Trophoblast cell (in vitro differentiated cells and primary cell): ENCODE data around the gene SSC5D.

ENCODE experiments used
- DNase-seq, 2 donors: peaks; one replicate each; pipeline ENCODE4 v3.0.0-alpha.2; 2016
- H2AFZ ChIP-seq: 2 replicates; pipeline ENCODE4 v1.6.1; 2013; ENCODE audit warnings: low read length, moderate library complexity, mild to moderate bottlenecking; ENCODE audit not compliant: insufficient read depth, poor library complexity
- H2AK5ac ChIP-seq: 2 replicates; pipeline ENCODE4 v1.6.1; 2013; ENCODE audit warnings: mild to moderate bottlenecking, low read length
- H2BK120ac ChIP-seq: 2 replicates; pipeline ENCODE4 v1.6.1; 2013; ENCODE audit warnings: low read length, mild to moderate bottlenecking, moderate library complexity; ENCODE audit not compliant: insufficient read depth, poor library complexity
- H2BK12ac ChIP-seq: 2 replicates; pipeline ENCODE4 v1.6.1; 2013; ENCODE audit warnings: mild to moderate bottlenecking, low read length, moderate library complexity
- H2BK5ac ChIP-seq: 2 replicates; pipeline ENCODE4 v1.6.1; 2013; ENCODE audit warnings: low read length, low read depth, moderate library complexity, mild to moderate bottlenecking; ENCODE audit not compliant: poor library complexity
- H3K14ac ChIP-seq: 2 replicates; pipeline ENCODE4 v1.6.1; 2013; ENCODE audit warnings: mild to moderate bottlenecking, low read length
- H3K18ac ChIP-seq: 2 replicates; pipeline ENCODE4 v1.6.1; 2013; ENCODE audit warnings: mild to moderate bottlenecking, low read length
- H3K23ac ChIP-seq: 2 replicates; pipeline ENCODE4 v1.6.1; 2013; ENCODE audit warnings: low read length
- H3K27ac ChIP-seq: 2 replicates; pipeline ENCODE4 v1.5.1; 2013; ENCODE audit warnings: low read depth, mild to moderate bottlenecking, inconsistent platforms, low read length, moderate library complexity
- H3K27me3 ChIP-seq: 2 replicates; pipeline ENCODE4 v1.6.1; 2013; ENCODE audit warnings: inconsistent platforms, mild to moderate bottlenecking, low read length, moderate library complexity; ENCODE audit not compliant: insufficient read depth
- H3K36me3 ChIP-seq, 2 experiments: 1 replicate in 1 of 2; 2 replicates in 1 of 2; pipeline ENCODE4 v1.6.1; 2013; ENCODE audit warnings: low read length in 2 of 2, mild to moderate bottlenecking in 2 of 2, moderate library complexity in 1 of 2; ENCODE audit not compliant: insufficient read depth in 2 of 2, control insufficient read depth in 1 of 2
- H3K4ac ChIP-seq: 2 replicates; pipeline ENCODE4 v1.6.1; 2013; ENCODE audit warnings: low read depth, mild to moderate bottlenecking, low read length, moderate library complexity
- H3K4me1 ChIP-seq, 2 experiments: 1 replicate in 1 of 2; 2 replicates in 1 of 2; pipeline ENCODE4 v1.6.1; 2013; ENCODE audit warnings: low read length in 2 of 2, mild to moderate bottlenecking in 2 of 2, moderate library complexity in 1 of 2; ENCODE audit not compliant: insufficient read depth in 2 of 2, control insufficient read depth in 1 of 2
- H3K4me2 ChIP-seq: 2 replicates; pipeline ENCODE4 v1.6.1; 2013; ENCODE audit warnings: inconsistent platforms, mild to moderate bottlenecking, low read length, moderate library complexity
- H3K4me3 ChIP-seq: 2 replicates; pipeline ENCODE4 v1.5.1; 2013; ENCODE audit warnings: mild to moderate bottlenecking, low read depth, low read length, inconsistent platforms
- H3K79me1 ChIP-seq: one replicate; pipeline ENCODE4 v1.6.1; 2013; ENCODE audit warnings: low read length
- H3K79me2 ChIP-seq: 2 replicates; pipeline ENCODE4 v1.6.1; 2013; ENCODE audit warnings: low read length, mild to moderate bottlenecking; ENCODE audit not compliant: control insufficient read depth, insufficient read depth, poor library complexity
- H3K9ac ChIP-seq: 2 replicates; pipeline ENCODE4 v1.6.1; 2013; ENCODE audit warnings: mild to moderate bottlenecking, low read length
- H3K9me3 ChIP-seq: 2 replicates; pipeline ENCODE4 v1.6.1; 2013; ENCODE audit warnings: low read depth, mild to moderate bottlenecking, control low read depth, inconsistent platforms, low read length; ENCODE audit not compliant: insufficient read depth
- H4K12ac ChIP-seq: 2 replicates; pipeline ENCODE4 v1.6.1; 2013; ENCODE audit warnings: low read depth, mild to moderate bottlenecking, low read length, moderate library complexity
- H4K8ac ChIP-seq: 2 replicates; pipeline ENCODE4 v1.6.1; 2013; ENCODE audit warnings: low read depth, mild to moderate bottlenecking, low read length, moderate library complexity
- H4K91ac ChIP-seq: one replicate; pipeline ENCODE4 v1.6.1; 2013; ENCODE audit warnings: low read depth, mild to moderate bottlenecking, low read length, moderate library complexity
- WGBS: extraction: QIAGEN DNeasy Blood & Tissue Kit; methylation state at CpG from one replicate; pipeline ENCODE4 v1.1.7; 2013; ENCODE audit warnings: missing lambda C conversion rate; ENCODE audit not compliant: insufficient read length, insufficient coverage; ENCODE audit errors: extremely low coverage; 5-methylcytosine and 5-hydroxymethylcytosine counted together

SSC5D gene

DNA sequence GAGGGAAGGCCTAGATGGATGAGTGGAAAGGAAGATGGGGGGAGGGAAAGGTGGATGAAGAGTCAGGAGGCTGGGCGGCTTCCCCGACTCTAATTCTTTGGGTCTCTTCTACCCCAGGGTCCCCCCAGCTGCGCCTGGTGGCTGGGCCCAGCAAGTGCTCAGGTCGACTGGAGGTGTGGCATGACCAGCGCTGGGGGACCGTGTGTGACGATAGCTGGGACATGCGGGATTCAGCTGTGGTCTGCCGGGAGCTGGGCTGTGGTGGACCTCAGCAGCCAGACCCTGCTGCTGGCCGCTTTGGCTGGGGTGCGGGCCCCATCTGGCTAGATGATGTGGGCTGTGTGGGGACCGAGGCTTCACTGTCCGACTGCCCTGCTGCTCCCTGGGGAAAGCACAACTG is 9.5 kb downstream of the SSC5D start:
- H3K4me1 ChIP-seq = peaks cover 11 to 12% of the 10 kb centered on the region in 2 experiments
- no peak overlapping the region for H2AK5ac ChIP-seq
- H4K91ac ChIP-seq = no peak overlapping the region
- H4K8ac ChIP-seq = no peak overlapping the region
- H3K9ac ChIP-seq = no peak overlapping the region
- no peak overlapping the region for H3K14ac ChIP-seq
- no peak overlapping the region for H2BK5ac ChIP-seq
- DNase-seq = no peak
- no peak overlapping the region for H3K4me2 ChIP-seq
- peaks cover 25 to 34% of the 10 kb centered on the region in 2 experiments for H3K36me3 ChIP-seq
- H3K27me3 ChIP-seq = no peaks in the 10 kb centered on the region
- H3K18ac ChIP-seq = no peak overlapping the region
- no peaks in the 10 kb centered on the region for H3K9me3 ChIP-seq
- no peak overlapping the region for H3K4me3 ChIP-seq
- no peak overlapping the region for H2BK12ac ChIP-seq
- H2AFZ ChIP-seq = no peak overlapping the region
- no peak overlapping the region for H2BK120ac ChIP-seq
- no peak overlapping the region for H4K12ac ChIP-seq
- WGBS = no CpG with 5 or more reads among the region's 13 CpGs
- H3K23ac ChIP-seq = no peak overlapping the region
- no peaks in the 10 kb centered on the region for H3K79me1 ChIP-seq
- H3K79me2 ChIP-seq = no peaks in the 10 kb centered on the region
- H3K27ac ChIP-seq = no peak overlapping the region
- no peak overlapping the region for H3K4ac ChIP-seq

DNA sequence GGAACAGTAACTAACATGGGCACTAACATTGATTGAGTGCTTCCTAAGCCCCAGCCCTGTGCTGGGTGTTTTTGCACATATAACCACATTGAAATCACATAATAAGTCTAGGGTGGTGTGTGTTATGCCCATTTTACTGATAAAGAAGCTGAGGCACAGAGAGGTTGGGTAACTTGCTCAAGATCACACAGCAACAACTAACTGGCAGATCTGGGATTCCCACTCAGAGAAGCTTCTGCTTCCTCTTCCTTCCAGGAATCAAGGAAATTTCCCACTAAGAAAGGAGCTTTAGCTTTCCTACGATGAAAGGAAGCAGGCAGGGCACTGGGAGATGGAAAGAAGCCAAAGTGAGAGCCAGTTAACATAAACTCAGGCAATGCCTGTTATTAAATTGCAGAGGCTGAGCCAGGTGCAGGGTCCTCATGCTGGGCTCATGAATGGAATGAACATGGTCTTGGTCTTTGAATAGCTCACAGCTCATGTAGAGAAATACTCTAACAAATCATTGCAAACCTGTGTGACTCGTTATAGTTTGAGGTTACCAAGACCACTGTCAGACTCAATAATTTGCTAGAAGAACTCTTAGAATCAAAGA is 10.1 kb downstream of the SSC5D start:
- Histone ChIP-seq H2BK5ac (no peak overlapping the region), H2AK5ac (no peak overlapping the region), H4K91ac (no peak overlapping the region), H3K4me1 (peaks cover 7 to 8% of the 10 kb centered on the region in 2 experiments), H3K4me2 (no peak overlapping the region), H3K4ac (no peak overlapping the region), H2AFZ (no peak overlapping the region), H2BK120ac (no peak overlapping the region), H2BK12ac (no peak overlapping the region), H3K27me3 (no peaks in the 10 kb centered on the region), H3K4me3 (no peak overlapping the region), H3K23ac (no peak overlapping the region), H3K9ac (no peak overlapping the region), H3K79me1 (no peaks in the 10 kb centered on the region), H3K18ac (no peak overlapping the region), H3K14ac (no peak overlapping the region), H3K27ac (no peak overlapping the region), H4K12ac (no peak overlapping the region), H3K36me3 (peaks cover 27 to 36% of the 10 kb centered on the region in 2 experiments), H3K9me3 (peaks cover under 1% of the 10 kb centered on the region), H4K8ac (no peak overlapping the region), H3K79me2 (no peaks in the 10 kb centered on the region)
- DNase-seq = no peak
- WGBS = no CpG with 5 or more reads among the region's 2 CpGs

DNA sequence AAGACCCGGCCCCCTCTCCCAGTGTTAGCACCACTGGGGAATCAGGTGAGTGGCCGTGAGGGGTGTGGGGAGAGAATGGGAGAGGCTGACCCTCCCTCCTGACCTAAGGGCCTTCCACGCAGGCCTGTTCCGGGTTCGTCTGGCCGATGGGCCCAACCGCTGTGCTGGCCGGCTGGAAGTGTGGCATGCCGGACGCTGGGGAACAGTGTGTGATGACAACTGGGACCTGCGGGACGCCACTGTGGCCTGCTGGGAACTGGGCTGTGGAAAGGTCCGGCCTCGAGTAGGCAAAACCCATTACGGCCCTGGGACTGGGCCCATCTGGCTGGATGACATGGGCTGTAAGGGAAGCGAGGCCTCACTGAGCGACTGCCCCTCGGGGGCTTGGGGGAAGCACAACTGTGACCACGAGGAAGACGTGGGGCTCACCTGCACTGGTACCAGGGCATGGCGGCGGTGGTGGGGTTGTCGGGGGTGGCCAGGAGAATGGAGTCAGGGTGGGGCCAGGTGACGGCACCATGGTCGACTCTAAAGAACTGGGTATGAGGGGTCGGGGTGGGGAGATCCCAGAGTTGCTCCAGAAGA is 12.2 kb downstream of the SSC5D start:
- Histone ChIP-seq H3K79me1 (no peaks in the 10 kb centered on the region), H2BK12ac (no peak overlapping the region), H3K27me3 (peaks cover 2% of the 10 kb centered on the region), H4K12ac (no peak overlapping the region), H3K23ac (no peak overlapping the region), H3K36me3 (peaks cover 25 to 29% of the 10 kb centered on the region in 2 experiments), H3K9me3 (peaks cover 3% of the 10 kb centered on the region), H3K18ac (no peak overlapping the region), H4K8ac (no peak overlapping the region), H2AK5ac (no peak overlapping the region), H3K4me2 (no peak overlapping the region), H3K14ac (no peak overlapping the region), H2BK5ac (no peak overlapping the region), H2AFZ (no peak overlapping the region), H3K9ac (no peak overlapping the region), H3K4ac (no peak overlapping the region), H2BK120ac (no peak overlapping the region), H3K27ac (no peak overlapping the region), H3K79me2 (no peaks in the 10 kb centered on the region), H3K4me1 (peaks cover 0 to 7% of the 10 kb centered on the region in 2 experiments), H3K4me3 (no peak overlapping the region), H4K91ac (no peak overlapping the region)
- no peak for DNase-seq
- no CpG with 5 or more reads among the region's 26 CpGs for whole genome bisulfite sequencing

DNA sequence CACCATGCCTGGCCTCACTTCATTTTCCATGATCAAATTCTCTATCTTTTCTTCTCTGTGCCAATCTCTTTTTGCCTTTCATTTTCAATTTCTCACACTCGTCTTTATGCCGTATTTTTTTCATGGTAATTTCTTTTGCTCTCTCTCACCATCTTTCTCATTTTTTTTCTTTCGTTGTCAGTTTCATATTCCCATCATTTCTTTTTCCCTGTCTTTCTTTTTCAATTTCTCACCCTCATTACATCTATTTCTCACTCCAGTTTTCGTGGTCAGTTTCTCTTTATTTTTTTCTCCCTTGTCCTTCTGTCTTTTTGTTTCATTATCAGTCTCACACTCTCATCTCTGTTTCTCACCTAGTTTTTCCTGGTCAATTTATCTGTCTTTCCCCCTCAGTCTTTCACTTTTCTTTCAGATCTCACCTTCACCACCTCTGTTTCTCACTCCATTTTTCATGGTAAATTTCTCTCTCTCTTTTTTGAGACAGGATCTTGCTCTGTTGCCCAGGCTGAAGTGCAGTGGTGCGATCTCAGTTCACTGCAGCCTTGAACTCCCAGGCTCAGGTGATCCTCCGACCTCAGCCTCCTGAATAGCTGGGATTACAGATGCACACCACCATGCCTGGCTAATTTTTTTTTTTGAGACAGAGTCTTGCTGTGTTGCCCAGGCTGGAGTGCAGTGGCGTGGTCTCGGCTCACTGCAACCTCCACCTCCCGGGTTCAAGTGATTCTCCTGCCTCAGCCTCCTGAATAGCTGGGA is 14.1 kb downstream of the SSC5D start:
- Histone ChIP-seq H2BK120ac (no peak overlapping the region), H2BK5ac (no peak overlapping the region), H2AK5ac (no peak overlapping the region), H3K18ac (no peak overlapping the region), H3K9me3 (peaks cover 3% of the 10 kb centered on the region), H3K27ac (no peak overlapping the region), H4K8ac (no peak overlapping the region), H2BK12ac (no peak overlapping the region), H3K4me3 (no peak overlapping the region), H3K79me1 (no peaks in the 10 kb centered on the region), H3K23ac (no peak overlapping the region), H4K12ac (no peak overlapping the region), H3K27me3 (peaks cover 2% of the 10 kb centered on the region), H4K91ac (no peak overlapping the region), H2AFZ (no peak overlapping the region), H3K9ac (no peak overlapping the region), H3K14ac (no peak overlapping the region), H3K4ac (no peak overlapping the region), H3K4me2 (no peak overlapping the region), H3K4me1 (peaks cover 0 to 7% of the 10 kb centered on the region in 2 experiments), H3K79me2 (no peaks in the 10 kb centered on the region), H3K36me3 (peaks cover 19 to 28% of the 10 kb centered on the region in 2 experiments)
- WGBS = 100% methylated on average over 1 of the region's 9 CpGs
- DNase-seq = no peak
